Measurements from ENCODE around the gene LCN15. TPM values are rescaled to one million over a fixed set of nuclear protein-coding genes. Genes with fewer than 3 reads are reported as not detected.

Gene LCN15
- total and polyA plus RNA-seq, 8 donors, result not detected

DNA sequence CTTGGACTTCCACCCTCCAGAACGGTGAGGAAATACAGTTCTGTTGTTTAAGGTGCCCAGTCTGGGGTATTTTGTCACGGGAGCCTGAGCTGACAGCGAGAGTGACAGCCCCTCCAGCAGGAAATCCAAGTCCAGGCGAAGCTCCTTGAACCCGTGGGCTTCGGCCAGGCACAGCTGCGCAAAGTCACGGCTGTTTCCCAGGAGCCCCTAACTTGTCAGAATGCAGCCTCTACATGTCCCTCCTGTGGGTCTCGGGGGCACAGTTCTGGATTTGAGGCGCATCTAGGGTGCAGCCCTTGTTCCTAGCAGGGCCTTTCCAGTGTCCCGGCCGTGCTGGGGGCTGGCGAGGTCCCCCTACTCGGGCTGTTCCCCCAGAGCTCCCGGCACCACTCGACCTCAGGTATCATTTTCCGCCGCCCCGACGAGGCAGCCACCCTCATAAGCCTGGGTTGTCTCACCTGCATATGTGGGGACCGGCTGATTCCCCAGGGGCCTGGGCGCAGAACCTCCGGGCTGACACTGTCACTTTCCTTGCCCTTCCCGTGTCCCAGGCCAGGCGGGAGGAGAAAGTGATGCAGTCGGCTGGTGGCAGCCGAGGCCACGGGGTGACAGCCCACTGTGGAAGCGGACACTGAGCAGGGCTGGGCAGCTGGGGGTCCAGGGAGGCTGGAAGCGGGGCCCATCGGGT lies 10.8 kb downstream of the LCN15 start:
- H3K4me3 ChIP-seq, result no peak overlapping the region
- no peaks in the 10 kb centered on the region for H3K36me3 ChIP-seq
- peaks cover 0 to 9% (median 0%) of the 10 kb centered on the region in 4 donors for H3K4me1 ChIP-seq
- 81 to 90% (median 89%) methylated on average over 28 to 31 of the region's 31 CpGs for WGBS, 5 donors
- H3K27me3 ChIP-seq, result no peaks in the 10 kb centered on the region
- TF ChIP-seq POLR2A (IDR thresholded peaks at IDR 0.05) (no peak), POLR2AphosphoS5 (IDR thresholded peaks at IDR 0.05) (no peak), EP300 (IDR thresholded peaks at IDR 0.05) (no peak)
- TF ChIP-seq, protein P1, sequence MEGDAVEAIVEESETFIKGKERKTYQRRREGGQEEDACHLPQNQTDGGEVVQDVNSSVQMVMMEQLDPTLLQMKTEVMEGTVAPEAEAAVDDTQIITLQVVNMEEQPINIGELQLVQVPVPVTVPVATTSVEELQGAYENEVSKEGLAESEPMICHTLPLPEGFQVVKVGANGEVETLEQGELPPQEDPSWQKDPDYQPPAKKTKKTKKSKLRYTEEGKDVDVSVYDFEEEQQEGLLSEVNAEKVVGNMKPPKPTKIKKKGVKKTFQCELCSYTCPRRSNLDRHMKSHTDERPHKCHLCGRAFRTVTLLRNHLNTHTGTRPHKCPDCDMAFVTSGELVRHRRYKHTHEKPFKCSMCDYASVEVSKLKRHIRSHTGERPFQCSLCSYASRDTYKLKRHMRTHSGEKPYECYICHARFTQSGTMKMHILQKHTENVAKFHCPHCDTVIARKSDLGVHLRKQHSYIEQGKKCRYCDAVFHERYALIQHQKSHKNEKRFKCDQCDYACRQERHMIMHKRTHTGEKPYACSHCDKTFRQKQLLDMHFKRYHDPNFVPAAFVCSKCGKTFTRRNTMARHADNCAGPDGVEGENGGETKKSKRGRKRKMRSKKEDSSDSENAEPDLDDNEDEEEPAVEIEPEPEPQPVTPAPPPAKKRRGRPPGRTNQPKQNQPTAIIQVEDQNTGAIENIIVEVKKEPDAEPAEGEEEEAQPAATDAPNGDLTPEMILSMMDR (IDR thresholded peaks at IDR 0.05), result no peak
- no peak overlapping the region for H3K27ac ChIP-seq
- no peak for DNase-seq
- intact Hi-C loops (cut with DNase I; ENCODE audit: low total_unique reads), result no loop called here
- H3K9me3 ChIP-seq, result peaks cover 0 to 27% (median 9%) of the 10 kb centered on the region in 4 donors

DNA sequence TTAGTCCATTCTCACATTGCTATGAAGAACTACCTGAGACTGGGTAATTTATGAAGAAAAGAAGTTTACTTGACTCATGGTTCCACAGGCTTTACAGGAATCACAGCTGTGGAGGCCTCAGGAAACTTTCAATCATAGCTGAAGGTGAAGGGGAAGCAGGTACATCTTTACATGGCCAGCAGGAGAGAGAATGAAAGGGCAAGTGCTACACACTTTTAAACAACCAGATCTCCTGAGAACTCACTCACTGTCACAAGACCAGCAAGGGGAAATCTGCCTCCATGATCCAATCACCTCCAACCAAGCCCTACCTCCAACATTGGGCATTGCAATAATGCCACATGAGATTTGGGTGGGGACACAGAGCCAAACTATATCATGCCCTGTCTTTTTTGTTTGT lies 12.5 kb downstream of the LCN15 start:
- Histone ChIP-seq H3K4me3 (no peak overlapping the region), H3K4me1 (peaks cover 0 to 15% (median 0%) of the 10 kb centered on the region in 4 donors), H3K27ac (no peak overlapping the region), H3K9me3 (peaks cover 0 to 27% (median 9%) of the 10 kb centered on the region in 4 donors), H3K27me3 (no peaks in the 10 kb centered on the region), H3K36me3 (no peaks in the 10 kb centered on the region)
- DNase-seq, result no peak
- intact Hi-C loops (cut with DNase I; ENCODE audit: low total_unique reads), result no loop called here
- TF ChIP-seq POLR2A (IDR thresholded peaks at IDR 0.05) (no peak), EP300 (IDR thresholded peaks at IDR 0.05) (no peak), POLR2AphosphoS5 (IDR thresholded peaks at IDR 0.05) (no peak)
- TF ChIP-seq, protein P1 (IDR thresholded peaks at IDR 0.05), result no peak

GRCh38 chr9:136751244-136751643 lies 13.1 kb downstream of the LCN15 start:
- TF ChIP-seq, protein P1 (IDR thresholded peaks at IDR 0.05), result no peak
- TF ChIP-seq POLR2AphosphoS5 (IDR thresholded peaks at IDR 0.05), result no peak
- no peak for TF ChIP-seq EP300 (IDR thresholded peaks at IDR 0.05)
- no peak for TF ChIP-seq POLR2A (IDR thresholded peaks at IDR 0.05)
- DNase-seq, result no peak
- Histone ChIP-seq H3K27me3 (no peaks in the 10 kb centered on the region), H3K9me3 (peaks cover 0 to 25% (median 9%) of the 10 kb centered on the region in 4 donors), H3K27ac (no peak overlapping the region), H3K4me3 (no peak overlapping the region), H3K36me3 (no peaks in the 10 kb centered on the region), H3K4me1 (peaks cover 0 to 15% (median 0%) of the 10 kb centered on the region in 4 donors)
- intact Hi-C loops (cut with DNase I; ENCODE audit: low total_unique reads), result no loop called here
- WGBS, 5 donors, result 81 to 92% (median 90%) methylated on average over 1 of the region's 1 CpG

GRCh38 chr9:136750526-136750925 lies 13.8 kb downstream of the LCN15 start:
- intact Hi-C loops (cut with DNase I; ENCODE audit: low total_unique reads), result no loop called here
- WGBS, 5 donors, result 30 to 43% (median 33%) methylated on average over 2 of the region's 2 CpGs
- Histone ChIP-seq H3K27ac (no peak overlapping the region), H3K9me3 (peaks cover 0 to 17% (median 9%) of the 10 kb centered on the region in 4 donors), H3K27me3 (peaks cover 0 to 3% (median 0%) of the 10 kb centered on the region in 3 donors), H3K4me1 (peaks cover 0 to 15% (median 0%) of the 10 kb centered on the region in 4 donors), H3K4me3 (no peak overlapping the region), H3K36me3 (no peaks in the 10 kb centered on the region)
- TF ChIP-seq, protein P1 (IDR thresholded peaks at IDR 0.05), result no peak
- TF ChIP-seq EP300 (IDR thresholded peaks at IDR 0.05) (no peak), POLR2A (IDR thresholded peaks at IDR 0.05) (no peak), POLR2AphosphoS5 (IDR thresholded peaks at IDR 0.05) (no peak)
- no peak for DNase-seq

All from stomach (tissue), 9 donors.